NCI-H526 treated with DMSO at 0.1 percent for 48 hours (cell line): ENCODE data around the gene SYT13.
"Not testable (repeated sequence)": the region's sequence is repeated elsewhere in the genome, so short reads cannot be mapped to it uniquely, and the experiment has no call there.

Source experiments
- DNase-seq: peaks from one replicate; lab custom pipeline; 2025; lab: John Stamatoyannopoulos, UW

The SYT13 gene

DNA sequence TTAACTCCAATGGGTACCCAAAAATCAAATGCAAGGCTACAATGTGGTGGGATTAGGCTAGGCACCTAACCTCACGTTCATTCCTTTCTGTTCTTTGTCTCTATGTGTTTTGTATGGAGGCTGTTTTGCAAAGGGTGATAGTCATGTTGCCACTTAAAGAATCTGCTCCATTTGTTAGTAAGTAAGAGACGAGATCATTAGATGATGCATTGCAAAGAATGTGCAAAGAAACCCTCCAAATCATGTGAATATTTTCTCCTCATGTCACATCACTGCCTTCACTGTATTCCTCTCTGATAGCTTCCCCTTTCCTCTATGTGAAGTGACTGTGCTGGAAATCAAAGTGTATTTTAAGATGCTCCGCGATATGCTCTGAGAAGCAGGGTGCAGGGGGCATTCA is 11.9 kb downstream of the SYT13 start:
- no peak for DNase-seq

DNA sequence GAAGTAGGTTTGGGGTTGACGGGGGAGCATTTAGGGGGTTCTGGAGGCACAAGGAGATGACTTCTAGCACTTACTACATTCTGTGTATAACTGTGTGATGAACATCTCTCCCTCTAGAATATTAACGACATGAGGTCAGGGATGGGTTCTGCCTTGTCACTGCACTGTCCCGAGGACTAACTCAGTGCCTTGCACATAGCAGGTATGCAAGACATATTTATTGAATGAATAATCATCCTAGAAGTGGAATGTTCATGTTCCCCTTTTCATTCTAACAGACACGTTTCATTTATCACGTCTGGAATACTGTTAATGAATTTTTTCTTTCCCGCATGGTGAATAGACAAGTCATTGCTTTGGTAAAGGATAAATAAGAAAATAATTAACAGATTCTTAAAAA is 12.6 kb downstream of the SYT13 start:
- DNase-seq = no peak

DNA sequence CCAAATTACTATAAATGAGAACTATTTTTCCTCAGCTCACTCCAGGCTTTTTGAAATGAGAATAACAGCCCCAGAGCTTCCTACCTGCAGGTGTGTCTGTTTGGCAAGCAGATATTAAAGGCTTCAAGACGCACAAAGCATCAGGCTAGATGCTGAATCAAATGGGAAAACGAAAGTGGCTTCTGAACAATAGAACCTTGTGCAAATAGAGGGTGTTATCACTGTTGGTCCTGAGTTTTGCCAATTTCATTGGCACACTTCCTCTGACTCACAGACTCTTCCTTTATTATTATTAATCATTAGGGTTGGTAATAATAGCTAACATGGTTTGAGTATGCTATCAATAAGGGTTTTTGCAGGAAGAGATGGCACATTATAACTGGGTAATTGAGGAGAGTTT is 13.4 kb downstream of the SYT13 start:
- DNase-seq = no peak

DNA sequence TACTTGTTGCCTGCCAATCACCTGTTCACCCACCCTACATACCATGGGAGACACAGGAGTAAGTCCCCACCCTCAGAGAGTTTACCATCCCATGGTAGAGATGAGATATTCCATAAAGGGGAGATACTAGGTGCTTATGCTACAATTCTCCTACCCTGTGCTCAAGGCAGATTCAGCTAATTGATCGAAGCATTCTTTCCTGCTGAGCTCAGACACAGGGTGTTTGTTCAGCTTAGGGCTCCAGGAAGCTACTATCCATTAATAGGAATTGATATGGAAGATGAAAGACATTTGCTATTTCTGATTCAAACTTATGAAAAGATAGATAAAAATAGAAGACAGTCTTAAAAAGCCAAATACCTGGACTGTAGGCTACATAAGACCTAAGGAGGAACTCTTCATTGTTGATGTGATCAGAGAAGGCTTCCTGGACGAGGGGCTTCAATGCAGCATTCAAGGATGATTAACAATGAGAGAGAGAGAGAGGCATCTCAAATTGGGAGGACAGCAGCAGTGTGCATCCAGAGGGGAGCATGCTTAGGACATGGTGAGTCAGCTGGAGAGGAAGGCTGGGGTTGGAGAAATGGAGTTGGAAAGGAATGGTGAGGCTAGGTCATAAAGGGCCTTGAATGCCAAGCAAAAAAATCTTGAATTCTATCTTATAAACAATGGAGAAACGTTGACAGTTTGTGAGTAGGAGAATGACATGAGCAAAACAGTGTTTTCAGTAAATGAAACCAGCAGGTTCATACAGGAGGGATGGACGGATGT is 15.0 kb downstream of the SYT13 start:
- DNase-seq = no peak

DNA sequence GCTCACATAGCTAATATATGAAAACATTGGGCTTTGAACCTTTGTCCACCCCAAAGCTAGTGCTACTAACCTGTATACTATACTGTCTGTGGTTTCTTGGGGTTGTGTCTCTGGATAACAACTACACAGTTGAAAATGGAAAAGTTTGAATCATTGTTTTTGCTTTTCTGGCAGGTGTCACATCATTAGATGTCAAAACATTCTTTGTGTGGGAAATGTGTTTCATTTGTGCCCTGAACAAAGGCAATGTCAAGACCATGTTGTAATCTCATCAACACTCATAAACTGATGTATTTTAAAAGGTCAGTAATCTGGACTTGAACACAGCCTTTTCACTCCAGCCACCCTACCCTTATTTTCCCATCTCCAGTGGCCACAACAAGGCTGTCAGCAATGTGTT is 16.5 kb downstream of the SYT13 start:
- DNase-seq = no peak

DNA sequence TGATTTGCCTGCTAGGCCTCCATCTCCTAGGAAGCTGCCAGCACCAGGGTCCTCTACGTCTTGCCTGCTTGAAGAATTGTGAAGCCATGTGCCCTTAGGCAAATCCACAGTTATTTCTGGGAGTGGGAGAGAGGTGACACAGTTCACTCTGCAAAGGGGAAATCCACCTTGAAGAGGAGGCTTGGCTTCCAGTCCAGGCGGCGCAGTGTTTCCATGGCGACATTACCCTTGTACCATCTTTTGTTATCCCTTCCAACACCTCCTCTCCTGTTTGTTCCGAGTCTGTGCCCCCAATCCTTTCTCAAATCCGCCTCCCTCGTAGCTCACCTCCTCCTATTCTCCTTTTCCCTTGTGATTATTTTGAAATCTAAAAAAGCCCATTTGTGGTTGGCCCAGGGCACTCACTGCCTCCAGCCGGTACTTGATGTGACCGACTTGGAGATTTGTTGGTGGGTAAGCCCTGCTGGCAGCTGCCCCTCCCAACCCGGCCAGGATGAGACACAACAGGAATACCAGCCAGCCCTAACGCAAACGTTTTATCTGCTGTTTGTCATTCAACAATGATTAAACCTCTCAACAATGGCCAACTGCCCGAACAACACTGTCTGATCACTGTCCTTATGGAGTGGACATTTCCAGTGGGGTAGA is 18.4 kb downstream of the SYT13 start:
- DNase-seq = no peak

DNA sequence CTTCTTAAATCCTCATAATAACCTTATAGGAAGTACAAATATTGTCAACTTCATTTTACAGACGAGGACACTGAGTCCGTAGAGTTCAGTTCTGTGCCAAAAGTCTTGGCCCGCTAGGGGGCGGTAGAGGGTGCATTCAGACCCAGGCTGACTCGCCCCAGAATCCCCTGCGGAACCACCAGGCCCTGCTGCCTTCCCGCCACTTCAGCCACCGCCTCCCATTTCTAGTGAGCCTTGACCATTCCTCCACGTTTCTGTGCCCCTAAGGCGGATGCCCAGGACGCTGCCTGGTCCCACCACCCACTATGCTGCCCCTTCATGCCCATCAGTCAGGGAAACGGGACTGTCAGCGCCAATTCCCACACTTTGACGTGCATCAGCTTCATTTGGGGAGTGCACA is 19.1 kb downstream of the SYT13 start:
- no peak for DNase-seq

DNA sequence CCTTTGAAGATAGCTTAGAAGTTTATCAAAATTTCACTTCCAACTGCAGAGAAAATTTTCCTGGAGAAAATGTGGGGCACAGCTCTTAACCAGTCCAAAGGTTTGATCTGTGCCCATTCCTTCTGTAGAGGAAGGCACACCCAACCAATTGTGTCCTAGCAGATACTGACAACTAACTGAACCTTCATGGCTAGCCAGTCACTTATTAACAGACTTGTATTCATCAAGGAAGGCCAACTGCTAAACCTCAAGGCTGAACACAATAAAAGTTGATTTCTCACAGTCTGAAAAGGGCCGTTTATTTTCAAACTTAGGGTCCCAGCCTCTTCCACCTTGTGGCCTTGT is 19.5 kb downstream of the SYT13 start:
- no peak for DNase-seq

DNA sequence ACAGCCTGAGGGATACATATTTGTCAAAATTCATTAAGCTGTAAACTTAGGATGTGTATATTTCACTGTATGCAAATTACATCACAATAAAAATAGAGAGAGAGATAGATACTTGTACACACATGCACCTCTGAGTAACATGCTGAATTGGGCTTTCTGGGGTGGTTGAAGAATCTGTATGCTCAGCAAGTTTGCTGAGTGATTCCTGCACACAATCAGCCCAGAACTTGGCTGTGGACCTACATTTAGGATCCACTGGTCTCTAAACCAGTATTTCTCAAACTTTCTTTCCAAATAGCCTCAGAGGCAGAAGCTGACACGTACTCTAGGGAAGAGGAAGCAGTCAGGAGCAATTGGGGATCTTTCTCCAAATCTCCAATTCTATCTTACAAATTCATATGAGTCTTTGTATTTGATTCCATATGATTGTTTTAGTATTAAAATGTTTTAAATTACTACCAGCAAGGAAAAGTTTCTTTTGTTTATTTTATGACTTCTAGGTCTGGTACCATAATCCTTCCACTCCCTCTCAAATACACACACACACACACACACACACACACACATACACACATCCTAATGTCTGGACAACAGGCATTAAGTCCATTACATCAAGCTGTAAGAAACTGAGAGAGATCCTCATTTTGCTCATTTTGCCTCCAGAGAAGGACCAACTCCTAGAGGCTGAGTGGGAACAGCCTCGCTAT is 20.0 kb downstream of the SYT13 start:
- DNase-seq = no peak

DNA sequence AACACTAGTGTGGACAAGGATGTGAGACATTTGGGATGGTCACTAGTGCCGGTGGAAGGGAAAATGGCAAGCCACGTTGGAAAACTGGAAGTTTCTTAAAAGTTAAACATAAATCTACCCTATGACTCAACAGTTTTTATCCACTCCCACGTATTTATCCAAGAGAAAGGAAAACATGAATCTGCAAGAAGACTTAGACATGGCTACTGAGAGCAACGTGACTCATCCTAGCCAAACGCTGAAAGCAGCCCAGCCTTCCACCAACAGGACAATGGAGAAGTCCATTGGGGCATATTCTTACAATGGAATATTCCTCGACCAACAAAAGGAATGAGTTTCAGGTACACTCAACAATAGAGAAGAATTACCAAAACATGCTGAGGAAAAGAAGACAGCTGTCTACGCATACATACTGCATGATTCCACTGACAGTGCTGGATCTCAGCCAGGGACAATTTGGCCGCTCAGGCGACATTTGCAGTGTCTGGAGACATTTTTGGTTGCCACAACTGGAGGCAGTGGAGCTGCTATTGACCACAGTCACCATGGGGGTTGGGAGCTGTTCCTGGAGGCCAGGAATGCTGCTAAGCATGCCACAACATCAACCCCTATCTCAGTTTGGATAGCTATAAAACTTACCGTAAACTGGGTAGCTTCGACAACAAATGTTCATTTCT is 21.2 kb downstream of the SYT13 start:
- no peak for DNase-seq

DNA sequence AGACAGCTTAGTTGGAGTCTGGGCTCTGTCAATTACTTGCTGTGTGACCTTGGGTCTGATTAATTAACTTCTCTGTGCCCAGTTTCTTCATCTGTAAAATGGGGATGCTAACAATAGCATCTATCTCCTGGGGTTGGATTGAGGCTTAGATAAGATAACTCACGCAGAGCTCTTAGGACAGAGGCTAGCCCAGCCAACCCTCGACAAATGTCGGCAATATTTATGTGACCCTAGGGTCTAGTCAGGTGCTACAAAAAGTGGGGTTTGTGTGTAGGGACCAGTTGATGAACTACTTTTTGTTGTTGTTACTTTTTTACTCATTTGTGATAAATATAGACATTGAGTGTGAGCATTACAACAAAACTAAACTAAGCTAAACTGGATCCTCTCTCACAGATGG is 22.4 kb downstream of the SYT13 start:
- no peak for DNase-seq

DNA sequence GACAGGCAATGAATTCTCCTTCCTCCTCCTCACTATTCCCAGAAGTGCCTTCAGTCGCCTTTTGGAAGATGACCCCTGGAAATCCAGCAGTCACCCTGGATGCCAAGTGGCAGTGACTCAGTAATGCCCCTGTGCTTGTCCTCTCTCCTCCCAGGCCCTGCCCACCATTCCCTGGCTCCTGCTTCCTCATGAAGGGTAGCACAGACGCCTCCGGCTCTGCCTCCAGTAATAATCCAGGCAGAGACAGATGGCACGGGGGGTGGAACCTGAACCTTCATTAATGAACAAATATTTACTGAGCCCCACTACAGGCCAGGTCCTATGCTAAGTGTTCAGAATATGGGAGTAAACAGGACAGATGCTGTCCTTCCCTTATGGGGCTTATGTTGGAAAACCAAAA is 23.2 kb downstream of the SYT13 start:
- no peak for DNase-seq

DNA sequence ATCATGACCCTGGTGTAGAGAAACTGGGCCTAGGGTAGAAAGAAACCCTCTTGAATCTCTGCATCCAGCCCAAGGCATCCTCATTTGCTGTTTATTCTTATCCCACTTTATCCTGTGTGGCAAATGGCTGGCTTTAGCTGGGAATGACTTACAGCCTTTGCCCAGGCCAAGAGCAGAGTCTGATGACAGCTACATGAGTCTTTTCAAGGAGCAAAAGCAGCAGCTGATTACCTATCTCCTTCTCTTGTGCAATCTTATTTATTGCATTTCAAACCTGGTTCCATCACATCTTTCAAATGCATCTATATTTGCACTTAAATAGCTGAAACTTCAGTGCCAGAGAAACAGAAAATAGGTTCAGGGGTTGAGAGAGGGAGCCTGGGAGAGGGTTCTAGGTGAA is 26.1 kb downstream of the SYT13 start:
- no peak for DNase-seq

DNA sequence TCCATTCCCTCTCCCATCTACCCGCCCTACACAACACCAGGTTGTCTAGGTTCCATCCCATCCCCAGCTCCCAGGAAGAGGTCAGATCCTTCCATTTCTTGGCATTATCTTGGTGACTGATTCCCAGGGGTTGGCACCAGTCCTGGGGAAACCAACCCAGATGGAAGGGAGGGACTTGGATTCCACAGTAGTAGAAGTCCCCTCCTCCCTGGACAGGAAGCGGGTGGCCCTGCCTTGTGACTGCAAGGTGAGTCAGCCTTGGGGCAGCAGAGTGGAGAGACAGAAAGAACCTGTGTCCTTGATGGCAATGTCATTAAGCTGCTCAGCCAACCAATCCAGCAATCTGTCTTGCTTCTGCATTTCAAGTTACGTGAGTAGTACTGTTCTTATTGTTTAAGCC is 26.5 kb downstream of the SYT13 start:
- DNase-seq = no peak

DNA sequence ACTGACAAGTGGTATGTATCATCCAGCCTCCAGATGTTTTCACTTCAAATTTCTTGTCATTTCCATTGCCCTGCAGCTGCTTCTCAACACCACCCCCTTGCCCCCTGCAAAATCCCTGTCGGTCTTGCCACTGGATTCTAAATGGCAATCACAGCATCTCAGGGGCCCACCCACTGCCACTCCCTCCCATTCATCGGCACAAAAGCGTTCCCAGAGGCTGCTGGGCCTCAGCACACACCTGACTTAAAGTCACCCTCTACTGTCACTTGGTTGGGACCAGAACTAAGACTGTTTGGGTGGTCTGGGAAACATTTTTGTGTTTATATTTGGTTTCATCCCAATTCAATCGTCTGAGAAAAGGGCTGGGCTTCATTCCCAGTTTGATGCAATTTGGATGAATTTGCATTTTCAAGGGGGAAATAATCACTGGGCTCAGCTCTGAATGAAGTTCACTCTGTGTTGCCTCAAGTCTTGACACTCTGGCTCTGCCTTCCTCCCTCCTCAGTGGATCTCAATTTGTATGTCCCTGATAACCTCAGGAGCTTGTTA is 27.1 kb downstream of the SYT13 start:
- no peak for DNase-seq

DNA sequence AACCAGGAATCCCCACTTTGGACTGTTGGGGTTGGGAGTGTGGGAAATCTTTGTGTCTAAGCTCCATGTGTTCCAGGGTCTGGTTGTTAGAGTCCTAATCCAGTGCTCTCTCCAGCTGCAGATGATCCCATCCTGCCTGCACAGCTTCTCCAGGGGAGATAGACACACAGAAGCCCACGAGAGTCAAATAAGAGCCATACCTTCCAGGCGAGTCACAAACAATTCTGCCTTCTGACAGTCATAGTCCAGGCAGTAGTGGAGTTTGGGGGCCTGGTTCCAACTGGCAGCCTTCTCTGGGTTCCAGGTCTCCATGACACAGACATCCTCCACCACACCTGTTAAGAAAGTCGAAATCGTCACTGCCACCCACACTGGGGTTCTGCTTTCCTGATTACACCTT is 32.1 kb downstream of the SYT13 start:
- DNase-seq = no peak

DNA sequence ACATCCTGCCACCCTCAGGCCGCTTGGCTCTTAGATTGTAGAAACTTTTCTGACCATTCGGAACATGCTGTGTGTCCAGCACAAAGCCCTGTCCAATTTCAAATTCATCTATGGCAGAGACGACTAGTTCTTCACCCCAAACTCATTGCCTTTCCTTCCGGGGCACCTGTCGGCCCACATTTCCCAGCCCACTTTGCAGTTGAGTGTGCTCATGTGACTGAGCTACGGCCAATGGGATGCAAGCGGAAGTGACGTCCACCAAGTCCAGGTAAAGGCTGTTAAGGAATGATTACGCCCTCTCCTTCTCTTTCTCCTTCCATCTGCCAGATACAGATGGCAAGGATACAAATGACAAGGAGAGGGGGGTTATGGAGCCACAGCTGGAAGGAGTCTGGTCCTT is 32.5 kb downstream of the SYT13 start:
- DNase-seq = no peak

DNA sequence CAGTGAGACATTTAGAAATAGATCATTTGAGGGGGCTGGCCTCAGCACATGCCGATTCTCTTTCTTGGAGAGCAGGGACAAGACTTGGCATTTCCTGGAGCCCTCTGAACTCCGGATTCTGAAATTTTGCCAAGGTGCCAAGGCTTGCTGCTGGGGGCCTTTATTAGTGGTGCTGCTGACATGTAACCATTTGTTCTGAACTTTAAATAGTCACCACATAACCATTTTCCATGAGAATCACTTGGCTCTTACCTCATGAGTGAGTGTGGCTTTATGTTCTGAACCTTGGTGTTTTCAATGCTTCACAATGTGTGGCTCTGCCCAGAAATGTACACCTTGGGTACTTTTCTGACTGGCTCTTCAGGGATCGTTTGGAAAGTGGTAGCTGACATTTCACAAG is 33.3 kb downstream of the SYT13 start:
- no peak for DNase-seq

DNA sequence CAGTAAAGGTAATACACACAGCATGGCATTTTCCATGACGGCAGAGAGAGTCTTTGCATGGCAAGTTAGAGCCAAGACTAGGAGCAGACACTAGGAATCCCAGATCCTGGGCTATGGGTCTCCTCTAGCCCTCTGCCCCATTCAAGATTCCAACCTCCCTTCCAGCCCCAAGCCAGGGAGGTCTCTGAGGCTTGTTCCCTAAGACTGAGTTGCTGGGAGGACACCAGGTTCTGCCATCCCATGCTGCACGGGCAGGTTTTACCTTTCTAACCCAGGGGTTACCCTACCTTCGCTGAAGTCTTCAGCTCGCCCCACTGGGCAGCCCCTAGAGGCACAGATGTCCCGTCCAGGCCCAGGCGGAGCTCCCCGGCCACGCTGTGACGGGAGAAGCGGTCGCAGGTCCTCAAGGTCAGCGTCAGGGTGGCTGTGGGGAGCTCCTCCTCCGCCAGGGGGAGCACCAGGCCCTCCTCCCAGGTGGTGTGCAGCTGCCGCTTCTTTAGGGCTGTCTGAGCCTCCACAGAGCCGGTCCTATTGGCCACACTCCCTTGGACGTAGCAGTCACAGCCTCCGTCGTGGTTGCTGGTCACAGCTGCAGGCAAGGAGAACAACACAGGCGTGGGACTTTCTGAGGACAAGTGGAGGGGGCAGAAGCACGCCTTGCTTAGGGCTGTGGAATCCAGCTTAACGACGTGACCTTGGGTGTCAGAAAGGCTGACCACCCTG is 33.8 kb downstream of the SYT13 start:
- DNase-seq = no peak

DNA sequence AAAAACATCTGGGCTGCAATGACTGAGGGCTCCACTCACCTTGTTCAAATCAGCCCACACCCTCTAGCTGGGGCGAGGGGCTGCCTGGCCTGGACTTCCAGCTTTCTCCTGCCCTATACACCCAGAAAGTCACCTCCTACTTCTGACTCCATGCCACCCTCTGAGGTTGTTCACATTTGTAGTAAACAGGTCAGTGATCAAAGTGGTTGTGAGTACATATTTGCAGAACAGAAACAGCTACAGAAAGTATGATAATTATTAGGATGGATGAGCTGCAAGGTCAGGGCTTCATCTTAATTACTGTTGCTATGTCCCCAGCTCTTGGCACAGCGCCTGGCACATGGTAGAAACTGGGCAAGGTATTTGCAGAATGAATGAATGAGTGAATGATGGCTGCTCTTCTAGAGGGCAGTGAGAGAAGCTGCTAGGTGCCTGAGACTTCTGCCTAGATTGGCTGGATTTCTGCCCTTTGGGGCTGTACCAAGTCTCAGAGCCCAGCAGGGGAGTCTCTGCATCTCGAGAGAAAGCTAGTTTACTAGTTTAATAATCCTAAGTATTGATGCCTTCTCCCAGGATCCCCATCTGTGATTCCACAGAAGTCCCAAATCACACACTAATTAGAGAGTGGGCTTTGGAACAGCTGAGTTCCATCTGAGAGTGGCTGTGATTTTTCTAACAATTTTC is 36.0 kb downstream of the SYT13 start:
- DNase-seq = no peak

DNA sequence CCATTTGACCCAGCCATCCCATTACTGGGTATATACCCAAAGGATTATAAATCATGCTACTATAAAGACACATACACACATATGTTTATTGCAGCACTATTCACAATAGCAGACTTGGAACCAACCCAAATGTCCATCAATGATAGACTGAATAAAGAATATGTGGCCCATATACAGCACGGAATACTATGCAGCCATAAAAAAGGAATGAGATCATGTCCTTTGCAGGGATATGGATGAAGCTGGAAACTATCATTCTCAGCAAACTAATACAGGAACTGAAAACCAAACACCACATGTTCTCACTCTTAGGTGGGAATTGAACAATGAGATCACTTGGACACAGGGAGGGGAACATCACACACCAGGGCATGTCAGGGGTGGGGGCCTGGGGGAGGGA is 36.8 kb downstream of the SYT13 start:
- DNase-seq = not testable (repeated sequence)
